ENCODE measurements around the gene CRYGN. TPM values are rescaled to one million over a fixed set of nuclear protein-coding genes. Genes with fewer than 3 reads are reported as not detected.
A peak's percentile ranks its signal among the peaks of the same experiment; 100 is the strongest.

CRYGN gene
- total and polyA plus RNA-seq, 12 donors: 0.07 to 0.72 (median 0.22) TPM; not detected in 8

DNA sequence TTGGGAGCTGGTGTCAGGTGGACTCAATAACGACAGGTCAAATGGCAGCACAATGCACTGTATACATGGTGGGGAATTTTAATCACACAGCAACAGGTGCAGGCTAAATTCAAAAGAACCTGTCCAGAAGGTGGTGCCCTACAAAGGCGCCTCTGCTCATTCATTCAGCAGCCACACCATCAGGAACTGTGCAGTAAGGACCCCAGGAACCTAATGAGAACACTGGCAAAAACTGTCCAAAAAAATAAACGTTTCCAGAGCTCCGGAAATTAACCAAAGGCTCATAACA lies 21.9 kb upstream of the CRYGN start:
- peak overlapping the region in 4 of 10 donors; percentile 88 to 93 (median 91) for H3K27ac ChIP-seq
- ATAC-seq: no peak

DNA sequence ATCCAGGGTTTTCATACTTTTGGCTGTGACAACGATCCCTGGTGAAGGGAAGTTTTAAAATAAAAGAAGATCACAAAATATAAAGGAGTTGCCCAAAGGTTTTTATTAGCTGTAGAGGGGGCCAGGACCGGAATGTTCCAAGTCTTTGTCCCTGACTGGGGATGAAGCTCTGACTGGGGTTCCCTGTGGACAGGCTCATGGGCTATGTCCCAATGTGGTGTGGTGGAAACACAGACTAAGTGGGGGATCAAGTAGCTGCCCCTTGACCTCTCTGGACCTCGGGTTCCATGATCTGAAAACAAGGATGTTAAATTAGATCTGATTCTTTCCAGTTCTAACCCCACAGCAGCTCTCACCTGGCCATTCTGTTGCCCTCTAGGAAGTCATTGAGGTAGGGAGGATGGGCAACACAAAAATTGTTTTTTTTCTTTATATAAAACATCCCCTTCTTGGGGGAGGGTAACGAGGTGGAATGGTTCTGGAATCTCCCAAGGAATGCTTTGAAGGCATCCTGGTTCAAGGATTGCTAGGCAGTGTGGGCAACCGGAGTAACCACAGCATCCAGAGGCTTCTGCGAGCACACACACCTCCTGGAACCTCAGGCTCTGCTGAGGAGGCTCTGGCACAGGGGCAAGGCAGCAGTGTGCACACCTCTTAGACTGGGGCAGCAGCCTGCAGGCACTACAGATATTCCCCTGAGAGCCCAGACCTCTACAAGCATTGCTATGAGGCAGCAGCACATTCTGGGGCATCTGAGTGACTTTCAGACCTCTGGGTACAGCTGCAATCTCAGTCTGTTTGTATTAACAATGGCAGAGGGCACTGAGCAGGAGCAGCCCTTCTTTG lies 21.4 kb upstream of the CRYGN start:
- Histone ChIP-seq H3K4me1 (peaks cover 16 to 32% (median 24%) of the 10 kb centered on the region in 9 donors), H3K27ac (peak overlapping the region; percentile 85 to 93 (median 90)), H3K27me3 (no peaks in the 10 kb centered on the region), H3K36me3 (peaks cover 0 to 29% (median 12%) of the 10 kb centered on the region in 9 donors), H3K9me3 (peaks cover 0 to 26% (median 8%) of the 10 kb centered on the region in 11 donors), H3K4me3 (no peak overlapping the region)
- TF ChIP-seq, protein P1, sequence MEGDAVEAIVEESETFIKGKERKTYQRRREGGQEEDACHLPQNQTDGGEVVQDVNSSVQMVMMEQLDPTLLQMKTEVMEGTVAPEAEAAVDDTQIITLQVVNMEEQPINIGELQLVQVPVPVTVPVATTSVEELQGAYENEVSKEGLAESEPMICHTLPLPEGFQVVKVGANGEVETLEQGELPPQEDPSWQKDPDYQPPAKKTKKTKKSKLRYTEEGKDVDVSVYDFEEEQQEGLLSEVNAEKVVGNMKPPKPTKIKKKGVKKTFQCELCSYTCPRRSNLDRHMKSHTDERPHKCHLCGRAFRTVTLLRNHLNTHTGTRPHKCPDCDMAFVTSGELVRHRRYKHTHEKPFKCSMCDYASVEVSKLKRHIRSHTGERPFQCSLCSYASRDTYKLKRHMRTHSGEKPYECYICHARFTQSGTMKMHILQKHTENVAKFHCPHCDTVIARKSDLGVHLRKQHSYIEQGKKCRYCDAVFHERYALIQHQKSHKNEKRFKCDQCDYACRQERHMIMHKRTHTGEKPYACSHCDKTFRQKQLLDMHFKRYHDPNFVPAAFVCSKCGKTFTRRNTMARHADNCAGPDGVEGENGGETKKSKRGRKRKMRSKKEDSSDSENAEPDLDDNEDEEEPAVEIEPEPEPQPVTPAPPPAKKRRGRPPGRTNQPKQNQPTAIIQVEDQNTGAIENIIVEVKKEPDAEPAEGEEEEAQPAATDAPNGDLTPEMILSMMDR (IDR thresholded peaks at IDR 0.05): no peak
- intact Hi-C loops (cut with DNase I): loop anchor here in 7 of 10 donors (2.0 to 10.0 kb wide), 6 partner anchors 51 to 296 kb away; partner anchors contain the start of gene RHEB (in 5 of the 7)
- ATAC-seq (no peak), DNase-seq (no peak)
- 89 to 93% methylated on average over 6 of the region's 6 CpGs for WGBS, 2 donors

More for the DNA sequence above, 21.9 kb upstream of the CRYGN start:
- Histone ChIP-seq H3K27me3 (no peaks in the 10 kb centered on the region), H3K4me1 (peaks cover 16 to 27% (median 24%) of the 10 kb centered on the region in 9 donors), H3K9me3 (peaks cover 0 to 26% (median 8%) of the 10 kb centered on the region in 11 donors), H3K36me3 (peaks cover 0 to 34% (median 14%) of the 10 kb centered on the region in 9 donors), H3K4me3 (no peak overlapping the region)
- no peak for DNase-seq
- TF ChIP-seq, protein P1 (IDR thresholded peaks at IDR 0.05): no peak
- 76 to 82% methylated on average over 4 of the region's 4 CpGs for WGBS, 2 donors
- intact Hi-C loops (cut with DNase I): loop anchor here in 7 of 10 donors (2.0 to 10.0 kb wide), 6 partner anchors 50 to 295 kb away; partner anchors contain the start of gene RHEB (in 5 of the 7)

DNA sequence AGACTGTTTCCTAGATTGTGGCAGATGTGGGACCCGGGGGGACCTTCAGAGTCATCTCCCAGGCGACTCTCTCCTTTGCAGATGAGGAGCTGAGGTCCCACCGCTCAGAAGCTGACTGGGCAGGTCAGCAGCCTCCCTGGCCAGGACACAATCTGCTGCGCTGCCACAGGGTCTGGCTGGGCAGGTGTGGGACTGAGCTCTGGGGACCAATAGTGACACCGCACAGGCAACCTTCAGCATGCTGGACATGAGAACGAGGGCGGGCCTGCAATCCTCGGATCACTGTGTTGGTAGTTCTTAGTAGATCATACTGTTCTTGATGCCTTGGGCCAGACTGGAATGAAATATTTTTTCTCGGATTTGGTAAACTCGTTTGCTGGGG lies 20.5 kb upstream of the CRYGN start:
- peaks cover 0 to 21% (median 5%) of the 10 kb centered on the region in 9 donors for H3K36me3 ChIP-seq
- H3K9me3 ChIP-seq: peaks cover 0 to 26% (median 8%) of the 10 kb centered on the region in 11 donors
- DNase-seq: peak in 1 of 2 donors; percentile 48
- peak overlapping the region; percentile 85 to 93 (median 90) for H3K27ac ChIP-seq
- 40 to 47% methylated on average over 10 of the region's 10 CpGs for WGBS, 2 donors
- H3K4me1 ChIP-seq: peaks cover 16 to 33% (median 24%) of the 10 kb centered on the region in 9 donors
- peak; percentile 11 to 55 (median 36) for ATAC-seq
- TF ChIP-seq, protein P1 (IDR thresholded peaks at IDR 0.05): no peak
- intact Hi-C loops (cut with DNase I): loop anchor here in 7 of 10 donors (2.0 to 10.0 kb wide), 6 partner anchors 52 to 297 kb away; partner anchors contain the start of gene RHEB (in 5 of the 7)
- peak overlapping the region in 6 of 10 donors; percentile 23 to 33 (median 29) for H3K4me3 ChIP-seq
- no peaks in the 10 kb centered on the region for H3K27me3 ChIP-seq

DNA sequence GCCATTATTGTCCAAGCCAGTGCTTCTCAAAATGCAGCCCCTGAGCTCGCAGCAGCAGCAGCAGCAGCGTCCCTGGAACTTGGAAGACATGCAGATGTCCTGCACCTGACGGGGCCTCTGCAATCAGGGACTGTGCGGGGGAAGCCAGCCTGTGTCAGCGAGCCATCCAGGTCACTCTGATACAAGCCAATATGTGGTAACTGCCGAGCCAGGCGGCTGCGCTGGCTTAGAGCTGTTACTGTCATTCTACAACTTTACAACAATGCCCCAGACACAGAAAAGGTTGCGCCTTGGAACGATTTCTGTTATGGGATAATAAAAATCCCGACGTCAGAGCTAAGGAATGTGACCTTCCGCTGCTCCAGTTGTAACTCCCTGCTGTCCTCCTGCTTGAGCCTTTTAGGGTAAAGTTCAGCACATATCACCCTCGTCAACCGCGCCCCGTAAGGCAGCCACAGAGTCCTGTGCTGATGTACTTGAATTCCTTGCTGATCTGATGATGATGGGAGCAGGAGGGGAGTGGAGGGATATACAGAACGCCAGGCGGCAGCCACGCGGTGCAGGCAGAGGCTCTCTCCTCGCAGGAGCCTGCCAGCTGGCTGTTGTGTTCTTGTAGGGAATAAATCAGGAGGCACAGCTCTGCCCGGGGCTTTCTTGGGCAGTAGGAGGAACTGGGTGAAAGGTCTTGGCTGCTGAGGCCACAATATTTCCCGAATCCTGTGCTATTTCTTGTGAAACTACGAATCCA lies 20.0 kb upstream of the CRYGN start:
- intact Hi-C loops (cut with DNase I): loop anchor here in 7 of 10 donors (2.0 to 10.0 kb wide), 8 partner anchors 52 to 297 kb away; partner anchors contain the start of gene RHEB (in 5 of the 7)
- Histone ChIP-seq H3K4me1 (peaks cover 16 to 33% (median 24%) of the 10 kb centered on the region in 9 donors), H3K4me3 (peak overlapping the region in 8 of 10 donors; percentile 6 to 33 (median 24)), H3K9me3 (peaks cover 0 to 26% (median 8%) of the 10 kb centered on the region in 11 donors), H3K27ac (peak overlapping the region; percentile 85 to 93 (median 90)), H3K27me3 (no peaks in the 10 kb centered on the region), H3K36me3 (peaks cover 0 to 15% (median 0%) of the 10 kb centered on the region in 9 donors)
- DNase-seq (peak; percentile 71 to 79), ATAC-seq (peak; percentile 81 to 93 (median 89))
- 1 to 3% methylated on average over 25 of the region's 25 CpGs for WGBS, 2 donors
- TF ChIP-seq, protein P1 (IDR thresholded peaks at IDR 0.05): peak in 6 of 9 donors; percentile 21 to 54 (median 40)

Measured in heart right ventricle (tissue), 16 donors.